Tibial nerve (tissue), 3 donors: ENCODE results near the gene BFAR.

Experiments used
- POLR2A ChIP-seq, 2 donors: fragments of 450-650 bp; IDR thresholded peaks; one replicate each; pipeline ENCODE4 v1.6.1; 2017; ENCODE audit warnings: antibody characterized with exemption in 2 of 2, mild to moderate bottlenecking in 2 of 2, moderate library complexity in 2 of 2
- TF ChIP-seq, protein P1 (sequence below), 5 experiments: fragments of 200-600 bp in 3 of 5; fragments of 450-650 bp in 2 of 5; sonication (generic) in 3 of 5; IDR thresholded peaks; one replicate each; pipeline ENCODE4 v1.5.1; 2016 to 2019; ENCODE audit warnings: antibody characterized with exemption in 5 of 5, mild to moderate bottlenecking in 3 of 5, moderate library complexity in 2 of 5

DNA sequence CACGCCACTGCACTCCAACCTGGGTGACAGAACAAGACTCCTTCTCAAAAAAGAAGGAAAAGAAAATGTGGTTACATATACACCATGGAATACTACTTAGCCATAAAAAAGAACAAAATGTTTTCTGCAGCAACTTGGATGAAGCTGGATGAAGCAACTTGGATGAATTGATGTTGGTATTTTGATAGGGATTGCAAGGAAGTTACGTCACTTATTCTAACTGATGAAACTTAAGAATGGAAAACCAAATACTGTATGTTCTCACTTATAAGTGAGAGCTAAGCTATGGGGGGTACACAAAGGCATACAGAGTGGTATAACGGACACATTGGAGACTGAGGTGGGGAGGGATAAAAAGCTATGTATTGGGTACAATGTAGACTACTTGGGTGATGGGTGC is 43.9 kb downstream of the BFAR start:
- TF ChIP-seq, protein P1, sequence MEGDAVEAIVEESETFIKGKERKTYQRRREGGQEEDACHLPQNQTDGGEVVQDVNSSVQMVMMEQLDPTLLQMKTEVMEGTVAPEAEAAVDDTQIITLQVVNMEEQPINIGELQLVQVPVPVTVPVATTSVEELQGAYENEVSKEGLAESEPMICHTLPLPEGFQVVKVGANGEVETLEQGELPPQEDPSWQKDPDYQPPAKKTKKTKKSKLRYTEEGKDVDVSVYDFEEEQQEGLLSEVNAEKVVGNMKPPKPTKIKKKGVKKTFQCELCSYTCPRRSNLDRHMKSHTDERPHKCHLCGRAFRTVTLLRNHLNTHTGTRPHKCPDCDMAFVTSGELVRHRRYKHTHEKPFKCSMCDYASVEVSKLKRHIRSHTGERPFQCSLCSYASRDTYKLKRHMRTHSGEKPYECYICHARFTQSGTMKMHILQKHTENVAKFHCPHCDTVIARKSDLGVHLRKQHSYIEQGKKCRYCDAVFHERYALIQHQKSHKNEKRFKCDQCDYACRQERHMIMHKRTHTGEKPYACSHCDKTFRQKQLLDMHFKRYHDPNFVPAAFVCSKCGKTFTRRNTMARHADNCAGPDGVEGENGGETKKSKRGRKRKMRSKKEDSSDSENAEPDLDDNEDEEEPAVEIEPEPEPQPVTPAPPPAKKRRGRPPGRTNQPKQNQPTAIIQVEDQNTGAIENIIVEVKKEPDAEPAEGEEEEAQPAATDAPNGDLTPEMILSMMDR (IDR thresholded peaks at IDR 0.05) = no peak
- no peak for TF ChIP-seq POLR2A (IDR thresholded peaks at IDR 0.05)
